ENCODE data around the gene SH3RF2.
"Not testable (repeated sequence)": the region's sequence is repeated elsewhere in the genome, so short reads cannot be mapped to it uniquely, and the experiment has no call there.

DNA sequence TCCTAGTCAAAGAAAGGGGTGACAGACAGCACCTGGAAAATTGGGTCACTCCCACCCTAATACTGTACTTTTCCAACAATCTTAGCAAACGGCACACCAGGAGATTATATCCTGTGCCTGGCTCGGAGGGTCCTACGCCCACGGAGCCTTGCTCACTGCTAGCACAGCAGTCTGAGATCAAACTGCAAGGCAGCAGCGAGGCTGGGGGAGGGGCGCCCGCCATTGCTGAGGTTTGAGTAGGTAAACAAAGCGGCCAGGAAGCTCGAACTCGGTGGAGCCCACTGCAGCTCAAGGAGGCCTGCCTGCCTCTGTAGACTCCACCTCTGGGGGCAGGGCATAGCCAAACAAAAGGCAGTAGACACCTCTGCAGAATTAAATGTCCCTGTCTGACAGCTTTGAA, 45.0 kb upstream of the SH3RF2 start:
- not testable (repeated sequence) for TF ChIP-seq CTCF (IDR thresholded peaks at IDR 0.05; ENCODE audit: low read depth, low read length); EZH2phosphoT487 (IDR thresholded peaks at IDR 0.05; ENCODE audit: low read depth)
